Measurements from ENCODE around the gene DPEP3. TPM values are rescaled to one million over a fixed set of nuclear protein-coding genes. Genes with fewer than 3 reads are reported as not detected.
"Not testable (repeated sequence)": the region's sequence is repeated elsewhere in the genome, so short reads cannot be mapped to it uniquely, and the experiment has no call there.

DPEP3 gene
- polyA plus RNA-seq (ENCODE audit: insufficient read length), result 0.09 TPM

DNA sequence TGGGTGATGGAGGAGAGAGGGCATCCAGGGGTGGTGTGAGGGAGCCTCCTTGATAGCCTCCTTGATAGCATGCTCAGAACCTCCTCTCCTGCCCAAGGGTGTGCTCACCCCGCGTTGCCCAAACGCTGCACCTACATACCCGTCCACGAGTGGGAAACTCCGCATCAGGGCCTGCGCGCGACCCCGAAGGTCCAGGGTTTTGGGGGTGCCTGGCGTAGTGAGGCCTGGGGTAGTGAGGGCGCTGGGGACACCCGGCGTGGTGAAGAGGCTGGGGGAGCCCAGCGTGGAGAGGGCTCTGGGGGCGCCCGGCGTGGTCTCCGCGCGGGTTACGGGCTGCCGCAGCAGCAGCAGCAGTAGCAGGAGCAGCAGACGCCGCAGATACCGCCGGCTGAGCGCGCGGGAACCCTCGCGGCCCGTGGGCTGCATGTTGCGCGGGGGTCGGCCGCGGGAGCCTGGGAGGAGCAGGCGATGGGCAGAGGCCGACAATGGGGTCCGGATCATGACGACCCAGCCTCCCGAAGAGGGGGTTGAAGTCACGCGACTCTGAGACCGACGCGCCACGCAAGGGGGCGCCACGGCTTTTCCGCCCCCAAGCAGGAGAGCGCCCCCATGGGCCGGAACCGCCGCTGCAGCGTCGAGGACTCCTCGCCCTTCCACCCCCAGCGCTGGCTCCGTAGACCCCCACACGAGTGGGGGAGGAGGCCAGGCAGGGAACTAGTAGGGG, at the start of gene DPEP3:
TSS of gene DPEP3 (minus strand) at position 545 of the 724 bp plus-strand sequence. CDS start at position 426, 119 bp downstream.
- DNase-seq, result no peak

DNA sequence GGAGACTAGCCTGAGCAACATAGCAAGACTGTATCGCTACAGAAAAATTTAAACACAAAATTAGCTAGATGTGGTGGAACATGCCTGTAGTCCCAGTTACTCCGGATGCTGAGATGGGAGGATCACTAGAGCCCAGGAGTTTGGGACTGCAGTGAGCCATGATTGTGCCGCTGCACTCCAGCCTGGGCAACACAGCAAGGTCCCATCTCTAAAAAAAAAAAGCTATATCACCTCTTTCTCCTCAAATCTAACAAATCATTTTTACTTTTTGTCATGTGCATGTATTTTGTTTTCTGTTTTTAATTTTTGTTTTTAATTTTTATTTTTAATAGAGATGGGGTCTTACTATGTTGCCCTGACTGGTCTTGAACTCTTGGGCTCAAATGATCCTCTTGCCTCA, 48.7 kb upstream of the DPEP3 start:
- no peak for DNase-seq

- DNase-seq, result peak; percentile 97
These were observed 42.6 kb upstream of the DPEP3 start, which contains the start of the genes DDX28 and DUS2 for GRCh38 chr16:68022728-68023537. TSS of gene DDX28 (minus strand) at chr16:68023232. CDS start at chr16:68023202, 30 bp downstream. TSS of gene DUS2 (plus strand) at chr16:68023284. CDS start at chr16:68038024, 14,740 bp downstream.

DNA sequence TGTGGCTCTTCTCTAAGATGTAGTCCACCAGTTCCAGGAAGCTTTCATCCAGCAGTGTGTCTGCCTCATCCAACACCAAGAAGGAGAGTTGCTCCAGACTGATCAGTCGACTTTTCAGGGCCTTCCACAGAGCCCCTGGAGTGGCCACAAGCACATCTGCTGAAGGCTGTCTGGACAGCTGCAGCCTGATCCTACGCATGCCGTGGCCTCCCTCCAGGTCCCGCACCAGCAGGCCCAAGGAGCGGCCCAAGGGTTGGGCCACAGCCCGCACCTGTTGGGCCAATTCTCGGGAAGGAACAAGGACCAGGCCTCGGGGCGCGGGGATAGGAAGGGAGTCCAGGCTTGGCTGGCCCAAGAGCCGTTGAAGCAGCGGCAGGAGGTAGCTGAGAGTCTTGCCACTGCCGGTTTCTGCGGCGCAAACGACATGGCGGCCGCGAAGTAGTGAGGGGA, 42.0 kb upstream of the DPEP3 start:
- DNase-seq, result no peak

DNA sequence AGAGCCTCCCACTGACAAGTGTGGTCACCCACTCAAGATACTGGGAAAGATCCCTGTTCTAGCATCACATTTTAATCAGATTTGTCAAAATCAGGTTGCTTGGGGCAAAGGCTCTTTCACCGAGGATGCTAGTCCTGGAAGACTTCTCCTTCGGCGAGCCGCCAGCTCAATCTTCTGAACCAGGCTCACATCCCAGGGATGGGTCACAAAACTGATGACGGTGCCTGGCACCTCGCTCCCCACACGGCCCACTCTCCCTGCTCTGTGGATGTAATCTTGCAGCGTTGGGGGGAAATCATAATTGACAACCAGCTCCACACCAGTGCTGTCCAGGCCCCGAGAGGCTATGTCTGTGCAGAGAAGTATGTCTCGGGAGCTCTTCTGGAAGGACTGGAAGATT, 41.2 kb upstream of the DPEP3 start:
- DNase-seq, result no peak

- DNase-seq, result no peak
These were observed 38.9 kb upstream of the DPEP3 start for GRCh38 chr16:68019167-68019680.

DNA sequence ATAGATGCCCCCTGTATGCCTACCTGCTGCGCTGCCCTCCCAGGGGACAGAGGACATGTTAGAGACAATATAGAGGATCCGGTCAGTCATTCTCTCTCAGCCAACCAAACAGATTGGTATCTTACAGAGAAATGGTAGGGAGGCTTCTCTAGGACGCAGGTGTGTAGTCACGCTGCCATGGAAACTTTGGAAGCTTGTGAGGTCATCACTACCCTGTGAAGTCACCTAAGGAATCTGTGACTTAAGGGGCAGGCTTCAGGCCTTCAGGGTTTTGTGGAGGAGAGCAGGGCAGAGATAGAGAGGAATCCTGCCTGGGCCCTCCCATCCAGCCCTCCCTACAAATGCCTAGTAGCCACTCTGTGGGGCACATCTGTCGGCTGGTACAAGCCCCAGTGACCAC, 35.4 kb upstream of the DPEP3 start, which contains the start of gene DPEP2NB:
TSS of gene DPEP2NB (minus strand) at position 231 of the 400 bp plus-strand sequence. CDS start at position 90, 141 bp downstream.
- DNase-seq, result no peak

- DNase-seq, result no peak
These were observed 33.1 kb upstream of the DPEP3 start for GRCh38 chr16:68013440-68013839.

- DNase-seq, result not testable (repeated sequence)
These were observed 29.6 kb upstream of the DPEP3 start for GRCh38 chr16:68009872-68010271.

- no peak for DNase-seq
These were observed 28.9 kb upstream of the DPEP3 start for GRCh38 chr16:68009157-68009735.

DNA sequence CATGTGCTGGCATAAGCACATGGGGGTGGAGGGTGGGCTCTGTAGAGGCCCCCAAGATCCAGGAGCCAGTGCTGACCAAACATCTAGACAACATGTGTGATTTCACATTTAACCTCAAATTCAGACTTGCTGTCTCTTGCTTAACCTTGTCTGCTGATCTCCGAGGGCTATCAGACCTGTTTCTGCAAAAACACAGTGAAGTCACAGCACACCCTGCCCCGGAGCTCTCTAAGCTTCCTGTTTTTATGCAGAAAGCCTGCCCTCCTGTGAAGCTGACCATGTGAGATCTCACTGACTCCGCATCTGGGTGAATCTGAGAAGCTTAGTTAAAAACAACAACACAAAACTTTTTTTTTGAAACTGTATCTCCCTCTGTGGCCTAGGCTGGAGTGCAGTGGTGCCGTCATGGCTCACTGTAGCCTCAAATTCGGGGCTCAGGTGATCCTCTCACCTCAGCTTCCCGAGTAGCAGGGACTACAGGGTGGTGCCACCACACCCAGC, 25.5 kb upstream of the DPEP3 start:
- no peak for DNase-seq

GRCh38 chr16:68005211-68005610, 24.9 kb upstream of the DPEP3 start:
- no peak for DNase-seq

DNA sequence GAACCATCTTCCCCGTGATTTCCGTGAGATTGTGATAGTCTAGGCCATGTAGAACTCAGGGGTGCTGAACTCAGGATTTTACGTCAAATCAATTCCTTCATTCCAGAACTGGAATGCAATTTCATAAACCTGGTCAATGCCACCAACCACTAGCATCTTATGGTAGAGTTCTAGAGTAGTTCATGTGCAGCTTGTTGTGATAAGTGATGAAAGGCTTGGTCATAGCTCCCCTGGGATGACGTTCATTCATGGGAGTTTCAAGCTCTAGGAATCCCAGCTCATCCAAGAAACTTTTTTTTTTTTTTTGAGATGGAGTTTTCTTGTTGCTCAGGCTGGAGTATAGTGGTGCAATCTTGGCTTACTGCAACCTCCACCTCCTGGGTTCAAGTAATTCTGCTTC, 22.7 kb upstream of the DPEP3 start:
- DNase-seq, result no peak

- no peak for DNase-seq
These were observed 20.2 kb upstream of the DPEP3 start for GRCh38 chr16:68000450-68000849.

DNA sequence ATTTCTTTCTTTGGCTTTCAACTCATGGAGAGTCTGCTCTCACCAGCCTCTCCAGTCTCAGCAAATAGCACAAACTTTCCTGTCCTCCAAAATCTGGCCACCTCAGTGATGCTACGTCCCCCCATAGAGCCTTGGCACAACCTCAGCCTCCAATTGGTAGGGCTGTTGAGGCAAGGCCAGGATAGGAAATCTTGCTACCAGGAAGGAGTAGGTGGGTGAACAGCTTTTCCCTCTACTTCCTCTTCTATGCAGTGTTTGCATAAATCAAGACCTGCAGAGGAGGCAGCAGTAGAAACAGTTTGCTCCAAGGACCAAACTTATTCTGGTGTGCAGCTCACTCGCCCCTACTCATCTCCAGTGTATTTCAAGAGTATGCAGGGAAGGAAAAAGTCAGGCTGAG, 19.7 kb upstream of the DPEP3 start:
- no peak for DNase-seq

- DNase-seq, result not testable (repeated sequence)
These were observed 18.7 kb upstream of the DPEP3 start, which contains the start of gene DPEP2 for GRCh38 chr16:67998779-67999688. TSS of gene DPEP2 (minus strand) at chr16:67999484. CDS start at chr16:67993212, 6,272 bp downstream.

DNA sequence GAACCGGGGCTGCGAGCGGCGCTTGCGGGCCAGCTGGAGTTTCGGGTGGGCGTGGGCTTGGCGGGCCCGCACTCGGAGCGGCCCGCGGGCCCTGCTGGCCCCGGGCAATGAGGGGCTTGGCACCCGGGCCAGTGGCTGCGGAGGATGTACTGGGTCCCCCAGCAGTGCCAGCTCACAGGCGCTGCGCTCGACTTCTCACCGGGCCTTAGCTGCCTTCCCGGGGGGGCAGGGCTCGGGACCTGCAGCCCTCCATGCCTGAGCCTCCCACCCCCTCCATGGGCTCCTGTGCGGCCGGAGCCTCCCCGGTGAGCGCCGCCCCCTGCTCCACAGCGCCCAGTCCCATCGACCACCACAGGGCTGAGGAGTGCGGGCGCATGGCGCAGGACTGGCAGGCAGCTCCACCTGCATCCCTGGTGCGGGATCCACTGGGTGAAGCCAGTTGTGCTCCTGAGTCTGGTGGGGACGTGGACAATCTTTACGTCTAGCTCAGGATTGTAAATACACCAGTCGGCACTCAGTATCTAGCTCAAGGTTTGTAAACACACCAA, 18.0 kb upstream of the DPEP3 start:
- DNase-seq, result not testable (repeated sequence)

- DNase-seq, result no peak
These were observed 16.4 kb upstream of the DPEP3 start for GRCh38 chr16:67996666-67997065.

GRCh38 chr16:67995423-67995822, 15.1 kb upstream of the DPEP3 start:
- no peak for DNase-seq

- not testable (repeated sequence) for DNase-seq
These were observed 13.7 kb upstream of the DPEP3 start for GRCh38 chr16:67994040-67994408.

All from hindlimb muscle (tissue), 1 donor.